HEK293 (cell line): ENCODE measurements around the gene CYTIP.

Experiments
- CTCF ChIA-PET: fragments of 350-600 bp; formaldehyde crosslinking; extraction: SDS; loops from one replicate; lab custom pipeline; 2021; ENCODE audit warnings: antibody characterized with exemption; lab: Yijun Ruan, JAX
- POLR2A ChIA-PET: fragments of 300-600 bp; formaldehyde crosslinking; extraction: SDS; loops from one replicate; lab custom pipeline; 2020; ENCODE audit warnings: antibody characterized with exemption, inconsistent platforms; lab: Yijun Ruan, JAX
- H3K27ac ChIP-seq: fragments of 200-500 bp; sonication (Bioruptor generic); 2 replicates; pipeline ENCODE4 v1.5.1; 2014; ENCODE audit warnings: low read depth, low read length, control low read depth, inconsistent platforms; ENCODE audit errors: extremely low read depth
- H3K36me3 ChIP-seq, 2 experiments: fragments of 200-500 bp in 1 of 2; sonication (Bioruptor generic) in 1 of 2; 1 replicate in 1 of 2; 2 replicates in 1 of 2; pipeline ENCODE4 v1.5.1; 2014 to 2017; ENCODE audit warnings: inconsistent platforms in 2 of 2, low read length in 2 of 2; ENCODE audit not compliant: control insufficient read depth in 2 of 2, insufficient read depth in 1 of 2
- H3K4me1 ChIP-seq: fragments of 200-500 bp; sonication (Bioruptor generic); 2 replicates; pipeline ENCODE4 v1.5.1; 2014; ENCODE audit warnings: mild to moderate bottlenecking, low read length, inconsistent platforms; ENCODE audit not compliant: control insufficient read depth, insufficient read depth
- H3K4me3 ChIP-seq: 2 replicates; pipeline ENCODE4 v1.5.1; 2011; ENCODE audit warnings: low read depth, mild to moderate bottlenecking, control low read depth, low read length, moderate library complexity
- H3K9me3 ChIP-seq: fragments of 200-500 bp; sonication (Bioruptor generic); 2 replicates; pipeline ENCODE4 v1.5.1; 2014; ENCODE audit warnings: low read depth, low read length, inconsistent platforms; ENCODE audit not compliant: control insufficient read depth, insufficient read depth
- EGR2 ChIP-seq: fragments of 450-650 bp; formaldehyde crosslinking; IDR thresholded peaks from 2 replicates; pipeline ENCODE4 v1.5.1; 2016; ENCODE audit warnings: low read depth, missing biosample characterization, missing genetic modification characterization
- GLI4 ChIP-seq: fragments of 450-650 bp; formaldehyde crosslinking; IDR thresholded peaks from 2 replicates; pipeline ENCODE4 v1.5.1; 2016; ENCODE audit warnings: missing biosample characterization, missing genetic modification characterization
- MZF1 ChIP-seq: fragments of 450-650 bp; formaldehyde crosslinking; IDR thresholded peaks from 2 replicates; pipeline ENCODE4 v1.5.1; 2017; ENCODE audit warnings: missing biosample characterization, missing genetic modification characterization, borderline replicate concordance
- OVOL3 ChIP-seq: fragments of 450-650 bp; formaldehyde crosslinking; IDR thresholded peaks from 2 replicates; pipeline ENCODE4 v1.5.1; 2016; ENCODE audit warnings: missing biosample characterization, missing genetic modification characterization
- PRDM1 ChIP-seq: fragments of 450-650 bp; formaldehyde crosslinking; IDR thresholded peaks from 2 replicates; pipeline ENCODE4; 2016; ENCODE audit warnings: missing biosample characterization, missing genetic modification characterization
- PRDM6 ChIP-seq: fragments of 450-650 bp; formaldehyde crosslinking; IDR thresholded peaks from 2 replicates; pipeline ENCODE4 v1.5.1; 2017; ENCODE audit warnings: missing biosample characterization, missing genetic modification characterization
- YY2 ChIP-seq: fragments of 450-650 bp; formaldehyde crosslinking; IDR thresholded peaks from 2 replicates; pipeline ENCODE4 v1.5.1; 2016; ENCODE audit warnings: missing biosample characterization, missing genetic modification characterization
- ZBTB44 ChIP-seq: fragments of 450-650 bp; IDR thresholded peaks from 2 replicates; pipeline ENCODE4 v1.5.1; 2018; ENCODE audit warnings: missing biosample characterization, mild to moderate bottlenecking, missing genetic modification characterization
- ZEB2 ChIP-seq: fragments of 450-650 bp; formaldehyde crosslinking; IDR thresholded peaks from 2 replicates; pipeline ENCODE4 v1.5.1; 2016; ENCODE audit warnings: missing biosample characterization, missing genetic modification characterization
- ZNF10 ChIP-seq: fragments of 450-650 bp; formaldehyde crosslinking; IDR thresholded peaks from 2 replicates; pipeline ENCODE4 v1.5.1; 2017; ENCODE audit warnings: missing biosample characterization, missing genetic modification characterization
- ZNF146 ChIP-seq: fragments of 450-650 bp; formaldehyde crosslinking; IDR thresholded peaks from 2 replicates; pipeline ENCODE4 v1.5.1; 2016; ENCODE audit warnings: missing biosample characterization, missing genetic modification characterization
- ZNF266 ChIP-seq: fragments of 450-650 bp; formaldehyde crosslinking; IDR thresholded peaks from 2 replicates; pipeline ENCODE4 v1.5.1; 2016; ENCODE audit warnings: missing biosample characterization, missing genetic modification characterization, low read depth
- ZNF311 ChIP-seq: fragments of 450-650 bp; formaldehyde crosslinking; IDR thresholded peaks from 2 replicates; pipeline ENCODE4 v1.5.1; 2017; ENCODE audit warnings: missing biosample characterization, missing genetic modification characterization, borderline replicate concordance
- ZNF398 ChIP-seq: fragments of 450-650 bp; formaldehyde crosslinking; IDR thresholded peaks from 2 replicates; pipeline ENCODE4 v1.5.1; 2017; ENCODE audit warnings: missing biosample characterization, missing genetic modification characterization
- ZNF501 ChIP-seq: fragments of 450-650 bp; formaldehyde crosslinking; IDR thresholded peaks from 2 replicates; pipeline ENCODE4 v1.5.1; 2016; ENCODE audit warnings: missing biosample characterization, missing genetic modification characterization
- ZNF529 ChIP-seq: fragments of 450-650 bp; formaldehyde crosslinking; IDR thresholded peaks from 2 replicates; pipeline ENCODE4 v1.5.1; 2017; ENCODE audit warnings: missing genetic modification characterization, missing biosample characterization; ENCODE audit not compliant: insufficient replicate concordance
- ZNF530 ChIP-seq: fragments of 450-650 bp; formaldehyde crosslinking; IDR thresholded peaks from 2 replicates; pipeline ENCODE4 v1.5.1; 2016; ENCODE audit warnings: low read depth, missing biosample characterization, missing genetic modification characterization
- ZNF548 ChIP-seq: fragments of 450-650 bp; formaldehyde crosslinking; IDR thresholded peaks from 2 replicates; pipeline ENCODE4 v1.5.1; 2016; ENCODE audit warnings: missing biosample characterization, missing genetic modification characterization
- ZNF600 ChIP-seq: fragments of 450-650 bp; formaldehyde crosslinking; IDR thresholded peaks from 2 replicates; pipeline ENCODE4 v1.5.1; 2016; ENCODE audit warnings: missing biosample characterization, missing genetic modification characterization
- ZNF664 ChIP-seq: fragments of 450-650 bp; formaldehyde crosslinking; IDR thresholded peaks from 2 replicates; pipeline ENCODE4 v1.5.1; 2016; ENCODE audit warnings: missing biosample characterization, missing genetic modification characterization
- ZNF768 ChIP-seq: fragments of 450-650 bp; formaldehyde crosslinking; IDR thresholded peaks from 2 replicates; pipeline ENCODE4 v1.5.1; 2018; ENCODE audit warnings: missing biosample characterization, mild to moderate bottlenecking, missing genetic modification characterization
- TF ChIP-seq, protein P1 (sequence below): fragments of 450-650 bp; formaldehyde crosslinking; IDR thresholded peaks from 2 replicates; pipeline ENCODE4 v1.5.1; 2016; ENCODE audit warnings: missing biosample characterization, missing genetic modification characterization, low read depth
- TF ChIP-seq, protein P2 (sequence below): fragments of 450-650 bp; formaldehyde crosslinking; IDR thresholded peaks from 2 replicates; pipeline ENCODE4 v1.5.1; 2016; ENCODE audit warnings: missing biosample characterization, missing genetic modification characterization
- TF ChIP-seq, protein P3 (sequence below): fragments of 450-650 bp; formaldehyde crosslinking; IDR thresholded peaks from 2 replicates; pipeline ENCODE4 v1.5.1; 2016; ENCODE audit warnings: missing biosample characterization, missing genetic modification characterization
- TF ChIP-seq, protein P4 (sequence below): fragments of 450-650 bp; formaldehyde crosslinking; IDR thresholded peaks from 2 replicates; pipeline ENCODE4 v1.5.1; 2016; ENCODE audit warnings: missing biosample characterization, missing genetic modification characterization

Gene CYTIP

DNA sequence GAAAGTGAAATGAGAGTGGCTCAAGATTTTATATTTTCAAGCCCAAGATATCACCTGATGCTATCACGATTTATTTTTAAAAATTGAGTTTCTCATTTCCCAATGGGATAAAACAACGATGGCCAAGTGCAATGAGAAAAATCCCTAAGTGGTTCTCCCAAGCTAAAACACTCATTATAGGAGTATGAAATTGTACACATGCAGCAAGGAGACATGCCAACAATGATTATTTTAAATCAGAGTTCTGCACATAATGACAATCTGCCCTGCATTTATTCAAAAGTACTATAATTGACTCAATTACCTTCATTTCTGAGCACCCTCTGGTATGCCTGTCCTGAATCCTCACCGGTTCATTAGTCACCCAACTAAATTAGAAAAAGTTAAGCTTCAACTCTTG lies 12.7 kb downstream of the CYTIP start:
- H3K4me3 ChIP-seq: no peak overlapping the region
- H3K4me1 ChIP-seq: peaks cover 10% of the 10 kb centered on the region
- TF ChIP-seq, protein P1, sequence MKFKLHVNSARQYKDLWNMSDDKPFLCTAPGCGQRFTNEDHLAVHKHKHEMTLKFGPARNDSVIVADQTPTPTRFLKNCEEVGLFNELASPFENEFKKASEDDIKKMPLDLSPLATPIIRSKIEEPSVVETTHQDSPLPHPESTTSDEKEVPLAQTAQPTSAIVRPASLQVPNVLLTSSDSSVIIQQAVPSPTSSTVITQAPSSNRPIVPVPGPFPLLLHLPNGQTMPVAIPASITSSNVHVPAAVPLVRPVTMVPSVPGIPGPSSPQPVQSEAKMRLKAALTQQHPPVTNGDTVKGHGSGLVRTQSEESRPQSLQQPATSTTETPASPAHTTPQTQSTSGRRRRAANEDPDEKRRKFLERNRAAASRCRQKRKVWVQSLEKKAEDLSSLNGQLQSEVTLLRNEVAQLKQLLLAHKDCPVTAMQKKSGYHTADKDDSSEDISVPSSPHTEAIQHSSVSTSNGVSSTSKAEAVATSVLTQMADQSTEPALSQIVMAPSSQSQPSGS: no peak
- TF ChIP-seq ZEB2 (tag by site-specific recombination) (no peak), ZNF398 (tag by site-specific recombination) (no peak), OVOL3 (tag by site-specific recombination) (no peak), PRDM6 (tag by site-specific recombination) (no peak), ZNF529 (no peak), ZNF146 (no peak), PRDM1 (tag by site-specific recombination) (no peak), ZBTB44 (no peak), ZNF530 (no peak)
- ChIA-PET CTCF (interaction anchor here (0.6 to 2.3 kb wide), 2 partner anchors 67 to 95 kb away, joined by 3 to 9 read pairs; no protein-coding TSS in a partner anchor), POLR2A (no interaction called here)
- H3K27ac ChIP-seq: no peak overlapping the region
- no peaks in the 10 kb centered on the region for H3K9me3 ChIP-seq
- no peaks in the 10 kb centered on the region for H3K36me3 ChIP-seq

- ChIA-PET CTCF (interaction anchor here (0.6 kb wide), 2 partner anchors 103 to 126 kb away, joined by 3 to 4 read pairs; no protein-coding TSS in a partner anchor), POLR2A (no interaction called here)
- no peaks in the 10 kb centered on the region for H3K9me3 ChIP-seq
- H3K4me3 ChIP-seq: no peak overlapping the region
- H3K27ac ChIP-seq: no peak overlapping the region
- H3K4me1 ChIP-seq: peaks cover 6% of the 10 kb centered on the region
- no peaks in the 10 kb centered on the region for H3K36me3 ChIP-seq
- no peak for TF ChIP-seq MZF1 (tag by site-specific recombination)
- TF ChIP-seq, protein P2, sequence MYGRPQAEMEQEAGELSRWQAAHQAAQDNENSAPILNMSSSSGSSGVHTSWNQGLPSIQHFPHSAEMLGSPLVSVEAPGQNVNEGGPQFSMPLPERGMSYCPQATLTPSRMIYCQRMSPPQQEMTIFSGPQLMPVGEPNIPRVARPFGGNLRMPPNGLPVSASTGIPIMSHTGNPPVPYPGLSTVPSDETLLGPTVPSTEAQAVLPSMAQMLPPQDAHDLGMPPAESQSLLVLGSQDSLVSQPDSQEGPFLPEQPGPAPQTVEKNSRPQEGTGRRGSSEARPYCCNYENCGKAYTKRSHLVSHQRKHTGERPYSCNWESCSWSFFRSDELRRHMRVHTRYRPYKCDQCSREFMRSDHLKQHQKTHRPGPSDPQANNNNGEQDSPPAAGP: no peak
- TF ChIP-seq, protein P3, sequence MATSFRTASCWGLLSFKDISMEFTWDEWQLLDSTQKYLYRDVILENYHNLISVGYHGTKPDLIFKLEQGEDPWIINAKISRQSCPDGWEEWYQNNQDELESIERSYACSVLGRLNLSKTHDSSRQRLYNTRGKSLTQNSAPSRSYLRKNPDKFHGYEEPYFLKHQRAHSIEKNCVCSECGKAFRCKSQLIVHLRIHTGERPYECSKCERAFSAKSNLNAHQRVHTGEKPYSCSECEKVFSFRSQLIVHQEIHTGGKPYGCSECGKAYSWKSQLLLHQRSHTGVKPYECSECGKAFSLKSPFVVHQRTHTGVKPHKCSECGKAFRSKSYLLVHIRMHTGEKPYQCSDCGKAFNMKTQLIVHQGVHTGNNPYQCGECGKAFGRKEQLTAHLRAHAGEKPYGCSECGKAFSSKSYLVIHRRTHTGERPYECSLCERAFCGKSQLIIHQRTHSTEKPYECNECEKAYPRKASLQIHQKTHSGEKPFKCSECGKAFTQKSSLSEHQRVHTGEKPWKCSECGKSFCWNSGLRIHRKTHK (tag by site-specific recombination): no peak
- TF ChIP-seq GLI4: no peak
- TF ChIP-seq ZNF768 (tag by site-specific recombination): no peak
- TF ChIP-seq ZNF600: no peak
- no peak for TF ChIP-seq EGR2 (tag by site-specific recombination)
- TF ChIP-seq ZNF664 (tag by site-specific recombination): no peak
- TF ChIP-seq ZNF311: no peak
- no peak for TF ChIP-seq ZNF501 (tag by site-specific recombination)
- TF ChIP-seq ZNF548: no peak
- TF ChIP-seq ZNF10 (tag by site-specific recombination): no peak
- TF ChIP-seq ZNF266 (tag by site-specific recombination): no peak
- TF ChIP-seq, protein P4, sequence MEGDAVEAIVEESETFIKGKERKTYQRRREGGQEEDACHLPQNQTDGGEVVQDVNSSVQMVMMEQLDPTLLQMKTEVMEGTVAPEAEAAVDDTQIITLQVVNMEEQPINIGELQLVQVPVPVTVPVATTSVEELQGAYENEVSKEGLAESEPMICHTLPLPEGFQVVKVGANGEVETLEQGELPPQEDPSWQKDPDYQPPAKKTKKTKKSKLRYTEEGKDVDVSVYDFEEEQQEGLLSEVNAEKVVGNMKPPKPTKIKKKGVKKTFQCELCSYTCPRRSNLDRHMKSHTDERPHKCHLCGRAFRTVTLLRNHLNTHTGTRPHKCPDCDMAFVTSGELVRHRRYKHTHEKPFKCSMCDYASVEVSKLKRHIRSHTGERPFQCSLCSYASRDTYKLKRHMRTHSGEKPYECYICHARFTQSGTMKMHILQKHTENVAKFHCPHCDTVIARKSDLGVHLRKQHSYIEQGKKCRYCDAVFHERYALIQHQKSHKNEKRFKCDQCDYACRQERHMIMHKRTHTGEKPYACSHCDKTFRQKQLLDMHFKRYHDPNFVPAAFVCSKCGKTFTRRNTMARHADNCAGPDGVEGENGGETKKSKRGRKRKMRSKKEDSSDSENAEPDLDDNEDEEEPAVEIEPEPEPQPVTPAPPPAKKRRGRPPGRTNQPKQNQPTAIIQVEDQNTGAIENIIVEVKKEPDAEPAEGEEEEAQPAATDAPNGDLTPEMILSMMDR (tag by site-specific recombination): no peak
- TF ChIP-seq YY2 (tag by site-specific recombination): no peak
Measured at GRCh38 chr2:157428500-157429175, 15.3 kb downstream of the CYTIP start.
